M059J (cell line): Measurements from ENCODE around the gene TPK1. TPM values are rescaled to one million over a fixed set of nuclear protein-coding genes. Genes with fewer than 3 reads are reported as not detected.
"Not testable (repeated sequence)": the region's sequence is repeated elsewhere in the genome, so short reads cannot be mapped to it uniquely, and the experiment has no call there.

Source experiments
- DNase-seq: peaks from one replicate; pipeline ENCODE4 v3.0.0-alpha.2; 2012; ENCODE audit warnings: low read depth
- total RNA-seq: library from RNA; depleted of rRNA; stranded (reverse); fragments of >200 nt; shearing (Covaris generic); gene quantifications from 2 replicates; pipeline ENCODE4 v1.2.3, GENCODE V29; 2014

Gene TPK1
- total RNA-seq, 1 experiment from 2014 or later: 1.7 TPM

DNA sequence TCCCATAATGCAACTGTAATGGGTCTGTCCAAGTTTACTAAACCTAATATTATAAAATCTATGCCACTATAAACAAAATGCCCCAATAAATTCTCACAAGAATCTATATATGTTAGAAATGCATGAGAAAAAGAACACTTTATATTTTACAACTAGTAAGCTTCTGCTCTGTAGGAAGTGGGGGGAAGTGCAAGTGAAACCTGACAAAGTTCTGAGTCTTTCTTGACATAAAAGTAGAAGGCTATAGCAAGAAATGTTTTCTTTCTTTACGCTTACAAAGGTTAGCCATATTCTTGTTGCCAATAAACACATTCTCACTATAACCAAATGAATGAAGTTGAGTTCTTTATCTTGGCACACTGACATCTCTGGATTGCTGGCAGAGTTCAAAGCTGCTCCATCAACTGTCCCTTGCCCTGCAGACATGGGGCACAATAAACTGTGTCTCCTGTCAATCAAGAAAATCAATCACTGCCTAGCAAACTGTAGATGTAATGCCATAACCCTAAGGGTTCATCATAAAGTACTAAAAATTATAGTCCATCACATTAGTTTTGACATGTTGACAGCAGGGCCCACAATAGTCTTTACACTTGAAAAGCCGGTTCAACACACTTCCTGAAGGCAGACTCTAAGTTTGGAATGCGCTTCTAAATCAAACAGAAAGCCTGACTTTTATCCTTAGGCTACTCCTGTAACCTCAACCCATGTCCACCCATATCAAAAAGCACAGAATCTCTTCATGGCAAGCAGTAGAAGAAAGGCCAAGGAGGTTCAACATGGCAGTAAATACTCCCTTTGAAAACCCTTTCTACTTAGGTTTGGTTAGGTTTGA lies 58.6 kb downstream of the TPK1 start:
- DNase-seq: no peak

DNA sequence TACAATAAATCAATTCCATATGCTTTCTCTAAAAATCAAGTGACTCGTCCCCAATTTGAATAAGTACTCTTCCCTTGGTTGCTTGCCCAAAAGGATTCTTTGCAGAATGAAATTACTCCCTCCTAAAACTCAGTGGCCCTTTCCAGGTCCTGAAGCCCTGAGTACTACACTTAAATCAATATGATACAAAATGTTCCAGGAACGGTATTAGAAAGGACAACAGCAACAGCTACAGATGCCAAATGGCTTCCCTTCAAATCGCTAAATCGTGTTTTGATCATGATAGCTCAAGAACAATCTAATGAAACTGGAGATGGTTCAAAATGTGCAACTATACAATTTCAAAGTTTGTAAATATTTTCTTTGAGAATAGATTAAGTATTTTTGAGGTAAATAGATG lies 59.4 kb downstream of the TPK1 start:
- no peak for DNase-seq

DNA sequence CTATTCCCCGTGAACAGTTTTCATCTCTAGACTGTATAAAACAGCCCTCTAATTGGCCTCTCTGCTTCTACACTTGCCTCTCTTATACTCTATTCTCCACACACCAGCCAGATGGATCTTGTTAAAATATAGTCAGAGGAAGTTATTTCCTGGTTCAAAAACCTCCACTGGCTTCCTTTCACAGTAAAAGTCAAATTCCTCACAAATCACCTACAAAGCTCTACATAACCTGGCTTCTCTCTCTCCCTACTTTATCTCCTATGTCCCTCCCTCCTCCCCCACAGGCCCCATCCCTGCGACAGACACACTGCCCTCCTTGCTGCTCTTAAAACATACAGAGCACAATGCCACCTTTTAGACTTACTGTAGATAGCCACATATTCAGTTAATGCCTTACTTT lies 60.1 kb downstream of the TPK1 start:
- no peak for DNase-seq

DNA sequence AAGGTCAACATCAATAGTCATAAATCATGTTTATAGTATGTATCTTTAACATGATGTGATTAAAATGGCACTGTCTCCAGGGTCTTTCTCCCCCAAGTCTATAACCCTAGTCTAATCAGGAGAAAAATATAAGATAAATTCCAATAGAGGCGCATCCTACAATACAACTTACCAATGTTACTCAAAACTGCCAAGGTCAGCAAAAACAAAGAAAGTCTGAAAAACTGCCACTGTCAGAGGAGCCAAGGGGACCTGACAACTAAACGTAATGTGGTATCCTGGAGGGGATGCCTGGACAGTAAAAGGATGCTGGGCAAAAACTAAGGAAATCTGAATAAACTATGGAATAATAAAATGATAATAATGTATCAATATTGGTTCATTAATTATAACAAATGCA lies 63.9 kb downstream of the TPK1 start:
- DNase-seq: no peak

DNA sequence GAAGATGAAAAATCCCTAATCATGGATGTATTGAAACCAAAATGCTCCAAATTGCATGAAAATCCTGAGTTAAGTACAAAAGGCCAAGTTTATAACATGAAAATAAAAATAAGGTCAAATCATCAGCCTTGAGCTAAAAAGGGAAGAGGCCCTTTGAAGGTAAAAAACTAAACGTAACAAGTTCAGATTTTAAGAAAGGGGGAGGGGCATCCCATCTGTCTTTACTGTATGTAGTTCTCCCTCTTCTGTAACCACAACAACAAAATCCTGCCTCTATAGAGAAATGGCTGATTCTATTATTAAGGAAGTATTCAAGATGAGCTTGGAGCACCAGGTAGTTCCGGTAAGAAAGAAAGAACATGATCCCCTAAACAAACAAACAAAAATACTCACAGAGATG lies 64.7 kb downstream of the TPK1 start:
- no peak for DNase-seq

DNA sequence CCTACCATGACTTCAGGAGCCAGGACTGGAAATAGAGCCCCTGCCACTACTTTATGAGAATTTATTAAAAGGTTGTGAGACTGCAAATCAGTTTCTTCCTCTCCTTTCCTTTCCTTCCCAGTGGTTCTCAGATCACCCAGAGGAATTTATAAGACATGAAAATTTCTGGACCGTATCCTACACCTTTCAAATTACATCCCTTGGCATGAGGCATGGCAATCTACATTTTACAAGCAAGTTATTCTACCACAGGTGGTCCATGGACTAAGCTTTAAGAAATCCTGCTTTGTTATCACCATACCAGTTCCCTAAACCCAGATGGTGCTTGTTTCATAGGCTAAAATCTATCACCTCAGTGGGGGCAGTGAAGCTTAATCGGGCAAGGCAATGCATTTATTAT lies 66.5 kb downstream of the TPK1 start:
- DNase-seq: no peak

DNA sequence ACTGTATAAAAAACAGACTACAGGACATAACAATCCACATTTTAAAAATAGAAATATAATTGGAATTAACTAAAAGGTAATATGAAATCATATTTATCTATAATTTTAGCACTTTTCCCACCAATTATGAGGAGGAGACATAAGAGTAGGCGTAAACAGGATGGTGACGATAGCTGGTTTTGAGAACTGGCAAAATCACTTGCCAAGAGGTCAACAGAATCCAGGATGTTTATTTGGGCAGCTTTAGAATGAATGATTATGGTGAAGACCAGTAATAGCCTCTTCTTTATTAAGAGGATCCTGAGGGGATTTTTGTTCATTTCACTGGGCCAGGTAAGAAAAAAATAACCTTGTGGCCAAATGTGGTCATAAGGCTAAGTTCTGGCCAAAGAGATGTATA lies 67.2 kb downstream of the TPK1 start:
- no peak for DNase-seq

DNA sequence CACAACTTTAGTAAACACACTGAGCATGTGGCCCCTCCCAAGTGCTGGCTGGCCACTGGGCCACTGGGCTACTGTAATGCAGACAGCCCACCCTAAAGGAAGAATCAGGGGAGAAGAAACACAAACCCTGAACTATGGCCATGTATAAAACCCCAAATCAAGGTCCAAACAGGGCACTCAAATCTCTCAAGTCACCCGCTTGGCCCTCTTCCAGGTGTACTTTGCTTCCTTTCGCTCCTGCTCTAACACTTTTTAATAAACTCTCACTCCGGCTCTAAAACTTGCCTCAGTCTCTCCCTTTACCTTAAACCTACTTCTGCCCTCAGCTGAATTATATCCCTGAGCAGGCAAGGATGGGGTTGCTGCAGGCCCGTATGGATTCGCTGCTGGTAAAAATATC lies 72.6 kb downstream of the TPK1 start:
- no peak for DNase-seq

DNA sequence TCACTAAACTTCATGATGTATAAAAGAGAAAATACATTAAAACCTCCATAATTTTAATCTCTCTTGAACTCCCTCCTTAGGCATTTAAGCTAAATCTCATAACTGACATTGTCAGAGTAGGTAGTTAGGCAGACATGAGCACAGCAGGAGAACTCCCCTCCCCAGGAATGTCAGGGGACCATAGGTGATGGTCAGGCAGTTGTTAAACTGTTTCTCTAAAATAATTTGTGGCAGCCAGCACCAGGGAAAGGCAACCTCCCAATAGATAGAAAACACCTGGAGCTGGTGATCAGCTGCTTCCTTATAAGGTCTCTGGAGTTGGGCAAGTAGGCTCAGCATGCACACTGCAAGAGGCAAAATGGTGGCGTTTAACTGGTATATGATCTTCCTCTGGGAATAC lies 73.0 kb downstream of the TPK1 start:
- no peak for DNase-seq

DNA sequence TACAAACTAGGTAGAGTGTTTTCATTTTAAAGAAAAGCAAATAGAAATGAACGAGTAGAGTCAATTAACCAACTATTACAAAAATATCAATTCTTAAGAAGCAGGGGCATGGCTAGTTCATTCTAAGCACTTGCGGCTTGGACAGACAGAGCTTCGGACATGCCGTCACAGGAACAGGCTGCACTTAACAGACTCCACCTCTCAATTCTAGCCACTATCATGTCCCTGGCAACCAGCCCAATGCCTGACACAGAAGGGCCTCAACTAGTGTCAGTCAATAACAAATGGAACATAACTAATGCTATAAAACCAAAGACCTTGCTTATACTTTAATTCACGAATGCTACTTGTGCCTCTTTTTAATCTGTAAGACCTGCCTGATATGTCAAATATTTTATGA lies 74.4 kb downstream of the TPK1 start:
- no peak for DNase-seq

DNA sequence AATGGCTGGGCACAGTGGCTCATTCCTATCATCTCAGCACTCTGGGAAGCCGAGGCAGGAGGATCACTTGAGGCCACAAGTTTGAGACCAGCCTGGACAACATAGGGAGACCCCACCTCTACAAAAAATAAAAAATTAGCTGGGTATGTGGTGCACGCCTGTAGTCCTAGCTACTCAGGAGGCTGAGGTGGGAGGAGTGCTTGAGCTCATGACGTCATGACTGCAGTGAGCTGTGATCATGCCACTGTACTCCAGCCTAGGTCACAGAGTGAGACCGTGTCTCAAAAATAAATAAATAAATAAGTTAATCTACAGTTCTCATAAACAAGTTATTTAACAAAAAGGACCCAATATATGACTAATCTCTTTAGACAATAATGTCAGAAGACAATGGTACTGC lies 76.2 kb downstream of the TPK1 start:
- no peak for DNase-seq

DNA sequence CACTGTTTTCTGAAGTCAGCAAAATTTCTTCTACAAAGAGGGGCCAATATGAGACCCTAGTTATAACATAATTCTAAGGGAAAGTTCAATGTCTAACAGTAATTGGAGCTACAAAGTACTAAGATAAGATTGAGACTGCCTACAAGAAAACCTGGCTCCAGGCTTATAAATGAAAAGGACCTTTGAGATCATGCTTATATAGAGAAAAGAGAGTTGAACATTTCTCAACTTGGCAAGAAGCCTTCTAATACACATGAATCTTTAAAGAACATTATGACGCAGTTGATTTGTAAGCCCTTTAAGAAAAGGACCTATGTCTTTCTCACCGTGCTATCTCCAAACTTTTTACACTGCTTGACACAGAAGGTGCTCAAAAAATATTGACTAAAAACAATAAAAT lies 87.9 kb downstream of the TPK1 start:
- DNase-seq: no peak

DNA sequence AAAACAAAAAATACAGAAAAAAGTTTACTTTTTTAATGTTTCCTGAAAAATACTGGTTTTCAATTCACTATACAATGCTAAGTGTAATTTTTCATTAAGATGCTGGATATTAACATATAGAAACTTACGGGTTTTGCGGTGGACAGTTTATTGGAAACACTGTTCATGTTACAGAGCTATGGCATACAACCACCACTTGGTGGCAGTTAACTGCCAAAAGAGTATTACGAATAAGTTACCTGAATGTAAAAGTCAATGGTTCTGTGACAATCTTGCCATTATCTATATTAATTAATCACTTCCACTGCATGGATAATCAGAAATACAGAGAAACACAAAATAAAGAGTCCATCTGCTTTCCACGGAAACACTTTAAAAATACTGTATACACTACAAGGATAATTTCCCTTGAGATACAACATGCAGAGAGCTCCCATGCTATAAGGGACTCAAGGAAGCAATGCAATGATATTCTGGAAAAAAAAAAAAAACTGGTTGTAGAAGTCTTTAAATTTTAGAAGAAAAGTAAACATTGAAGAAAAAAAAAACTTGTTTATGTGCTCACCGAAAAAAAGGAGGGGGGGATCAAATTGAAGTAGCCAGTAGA lies 97.0 kb downstream of the TPK1 start:
- peak; percentile 10 for DNase-seq

DNA sequence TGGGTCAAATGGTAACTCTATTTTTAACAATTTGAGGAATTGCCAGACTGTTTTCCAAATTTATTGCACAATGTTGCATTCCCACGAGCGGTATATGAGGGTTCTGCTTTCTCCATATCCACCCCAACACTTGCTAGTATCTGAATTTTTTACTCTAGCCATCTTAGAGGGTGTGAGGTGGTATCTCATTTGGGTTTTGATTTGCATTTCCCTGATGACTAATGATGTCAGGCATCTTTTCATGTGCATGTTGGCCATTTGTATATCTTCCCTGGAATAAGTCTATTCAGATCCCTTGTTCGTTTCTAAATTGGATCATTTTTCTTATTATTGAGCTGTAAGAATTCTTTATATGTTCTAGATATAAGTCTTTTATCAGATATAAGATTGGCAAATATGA lies 97.7 kb downstream of the TPK1 start:
- DNase-seq: no peak

DNA sequence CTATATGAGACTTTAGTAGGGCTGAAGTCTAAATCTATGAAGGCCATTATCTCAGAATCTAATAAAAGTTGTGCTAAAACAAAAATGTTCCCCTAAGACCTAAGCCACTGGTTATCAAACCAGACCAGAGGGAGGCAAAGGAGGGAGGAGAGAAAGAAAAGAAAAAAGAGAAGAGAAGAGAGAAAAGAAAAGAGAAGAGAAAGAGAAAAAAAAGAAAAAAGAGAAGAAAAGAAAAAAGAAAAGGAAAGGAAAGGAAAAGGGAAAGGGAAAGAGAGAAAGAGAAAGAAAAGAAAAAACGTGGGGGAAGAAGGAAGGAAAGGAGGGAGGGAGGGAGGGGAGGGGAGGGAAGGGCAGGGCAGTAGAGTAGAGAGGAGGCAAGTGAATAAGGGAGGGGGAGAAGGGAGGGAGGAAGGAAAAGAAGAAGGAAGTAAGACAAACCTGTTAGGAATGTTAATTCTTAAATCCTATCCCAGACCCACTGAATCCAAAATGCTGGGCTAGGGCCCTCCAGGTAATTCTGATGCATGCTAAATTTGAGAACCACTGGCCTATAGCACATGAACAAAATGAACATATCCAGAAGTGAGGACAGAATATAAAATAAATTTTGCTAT lies 98.9 kb downstream of the TPK1 start:
- DNase-seq: no peak

DNA sequence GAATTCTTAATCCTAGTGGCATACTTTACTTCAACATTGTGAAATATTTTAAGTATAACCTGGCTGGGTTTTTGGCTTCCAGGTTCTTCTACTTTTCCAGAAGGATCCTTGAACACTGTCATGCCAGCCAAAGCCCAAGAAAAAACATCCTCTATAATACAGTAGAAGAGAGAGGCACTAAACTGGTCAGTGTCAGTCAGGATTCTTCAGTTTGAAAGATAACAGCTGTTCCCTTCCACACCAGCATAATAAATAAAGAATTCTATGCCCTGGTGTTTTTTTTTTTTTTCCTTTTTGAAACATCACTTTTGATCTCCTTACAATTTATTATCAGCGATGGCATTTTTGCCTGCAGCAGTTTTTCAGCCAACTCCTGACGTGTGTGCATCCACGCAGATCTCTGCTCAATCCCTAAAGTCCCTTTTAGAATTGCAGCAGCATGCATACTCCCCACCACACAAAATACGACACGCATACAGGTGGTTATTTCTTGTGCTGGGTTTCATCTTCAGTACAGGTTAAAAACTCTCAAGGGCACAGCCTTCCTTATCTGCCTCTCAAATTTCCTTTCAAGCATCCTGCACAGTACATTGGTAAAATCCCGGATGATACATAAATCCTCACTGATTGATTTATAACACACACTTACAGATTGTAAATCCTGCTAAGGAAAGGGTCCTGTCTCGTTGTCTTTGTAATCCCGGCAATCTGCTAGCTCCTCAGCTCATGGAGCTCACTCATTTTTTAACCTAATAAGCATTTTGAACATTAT lies 100.2 kb downstream of the TPK1 start:
- DNase-seq: no peak

DNA sequence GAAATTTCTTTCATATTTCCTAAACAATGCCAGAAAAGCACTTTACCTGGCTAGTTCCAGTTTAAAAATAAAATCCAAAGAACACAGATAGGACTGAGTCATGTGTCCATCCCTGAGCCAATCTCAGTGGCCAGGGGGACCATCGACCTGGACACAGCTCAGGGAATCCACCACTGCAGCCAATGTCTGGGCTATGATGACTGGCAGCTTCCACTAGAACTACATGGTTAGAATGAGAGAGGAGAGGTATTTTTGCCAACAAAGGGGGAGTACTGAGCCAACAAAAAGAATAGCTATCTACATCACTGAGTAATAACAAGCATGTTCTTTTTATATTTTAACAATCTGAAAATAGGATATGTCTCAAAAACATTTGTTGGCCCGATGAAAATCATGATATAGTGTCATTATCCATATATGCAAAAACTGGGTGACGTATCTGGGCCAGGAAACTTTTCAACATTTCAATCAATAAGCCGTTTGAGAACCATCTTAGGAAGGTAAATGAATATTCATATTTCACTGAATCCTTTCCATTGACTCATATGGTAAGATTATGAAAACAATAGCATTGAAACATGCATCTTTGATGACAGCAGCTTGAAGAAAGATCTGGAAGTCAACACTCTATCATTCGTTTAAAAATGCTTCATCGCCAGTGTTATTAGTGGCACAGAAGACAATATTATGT lies 104.0 kb downstream of the TPK1 start:
- no peak for DNase-seq

DNA sequence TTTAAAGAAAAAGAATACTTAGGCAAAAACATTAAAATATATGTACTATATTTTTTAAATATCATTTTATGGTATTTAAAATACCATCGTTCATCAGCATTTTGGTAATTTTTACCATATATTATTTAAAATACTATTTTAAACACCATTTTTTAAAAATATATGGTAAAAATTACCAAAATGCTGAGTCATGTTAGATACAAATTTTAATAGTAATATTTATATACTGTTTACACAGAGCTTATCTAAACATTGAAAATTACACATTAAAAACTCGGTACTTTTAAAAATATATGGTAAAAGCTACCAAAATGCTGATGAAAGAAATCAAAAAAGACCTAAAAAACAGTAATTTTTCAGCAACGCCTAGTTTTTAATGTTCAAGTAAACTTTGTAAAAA lies 105.6 kb downstream of the TPK1 start:
- no peak for DNase-seq

DNA sequence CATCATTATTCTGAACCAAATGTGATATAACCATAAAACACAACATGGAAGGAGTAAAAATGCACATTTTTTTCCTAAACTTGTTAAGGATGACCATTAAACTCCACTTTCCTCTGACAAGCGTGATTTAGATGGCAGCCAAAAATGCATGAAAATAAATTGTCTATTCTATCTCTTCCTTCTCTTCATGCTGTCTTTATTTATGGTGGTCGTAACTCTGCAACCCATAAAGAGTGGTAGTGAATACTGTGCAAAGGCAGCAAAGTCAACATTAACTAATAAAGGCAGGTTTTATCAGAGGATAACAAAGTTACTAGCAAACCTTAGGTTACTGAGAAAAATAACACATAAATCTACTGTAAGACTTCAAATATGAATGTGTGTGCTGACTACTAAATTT lies 106.6 kb downstream of the TPK1 start:
- DNase-seq: no peak

DNA sequence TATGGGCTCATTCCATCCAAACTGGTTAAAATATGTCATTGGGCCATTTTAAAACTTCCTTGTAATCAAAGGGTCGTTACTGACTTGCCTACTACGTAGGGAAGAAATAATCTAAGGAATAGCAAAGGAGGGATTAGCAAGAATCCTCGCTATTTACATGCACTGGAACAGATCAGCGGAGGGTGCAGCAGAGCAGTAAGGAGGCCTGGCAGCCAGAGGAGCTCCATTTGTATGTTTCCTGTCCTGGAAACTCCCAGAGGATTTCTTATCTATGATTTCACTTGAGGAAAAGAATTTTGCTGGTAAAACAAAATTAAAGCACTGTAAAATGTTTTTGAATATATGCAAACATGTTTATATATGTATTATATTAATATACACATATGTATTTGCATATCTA lies 107.3 kb downstream of the TPK1 start:
- DNase-seq: no peak

DNA sequence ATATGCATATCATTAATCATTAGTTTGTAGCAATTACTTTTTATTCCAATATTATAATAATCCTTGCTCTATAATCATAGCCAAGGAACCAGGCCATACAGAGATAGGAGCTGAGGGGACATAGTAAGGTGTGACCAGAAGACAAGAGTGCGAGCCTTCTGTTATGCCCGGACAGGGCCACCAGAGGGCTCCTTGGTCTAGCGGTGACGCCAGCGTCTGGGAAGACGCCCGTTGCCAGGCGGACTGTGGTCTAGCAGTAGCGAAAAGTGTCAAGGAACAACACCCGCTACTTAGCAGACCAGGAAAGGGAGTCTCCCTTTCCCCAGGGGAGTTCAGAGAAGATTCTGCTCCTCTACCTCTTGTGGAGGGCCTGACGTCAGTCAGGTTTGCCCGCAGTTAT lies 109.0 kb downstream of the TPK1 start:
- not testable (repeated sequence) for DNase-seq

DNA sequence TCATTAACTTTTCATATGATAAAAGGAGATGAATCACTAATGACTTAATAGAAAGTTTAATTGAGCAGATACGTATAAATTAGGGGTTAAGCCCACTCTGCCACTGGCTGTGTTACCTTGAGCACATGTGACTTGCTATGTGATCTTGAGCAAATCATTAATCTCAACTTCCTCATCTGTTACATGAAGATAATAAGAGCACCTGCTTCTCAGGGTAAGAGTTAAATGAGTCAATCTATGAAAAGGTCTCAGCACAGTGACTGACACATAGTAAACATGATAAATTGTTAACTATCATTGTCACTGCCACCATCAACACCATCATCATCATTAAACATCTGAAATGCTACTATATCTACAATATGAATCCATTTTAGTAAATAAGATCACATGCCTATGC lies 110.8 kb downstream of the TPK1 start:
- no peak for DNase-seq
